Measurements from ENCODE around the gene LPAR1. TPM values are rescaled to one million over a fixed set of nuclear protein-coding genes. Genes with fewer than 3 reads are reported as not detected.

The LPAR1 gene
- total and polyA plus RNA-seq, 10 donors, result 8.1 to 63.8 (median 34.4) TPM

DNA sequence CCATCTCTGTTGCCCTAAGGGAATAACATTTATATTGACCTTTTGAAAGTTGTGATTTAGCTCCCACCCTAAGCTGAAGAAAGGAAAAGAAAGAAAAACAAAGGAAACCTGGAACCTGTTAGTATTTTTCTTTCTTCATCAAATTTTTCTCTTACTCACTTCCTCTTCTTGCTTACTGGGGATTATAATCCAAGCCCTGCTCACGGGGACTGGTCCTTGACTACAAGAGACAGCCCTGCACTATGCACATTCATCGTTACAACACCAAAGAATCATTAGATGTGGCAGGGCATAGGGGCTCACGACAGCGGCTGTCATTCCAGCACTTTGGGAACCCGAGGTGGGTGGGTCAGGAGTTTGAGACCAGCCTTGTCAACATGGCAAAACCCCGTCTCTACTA lies 37.8 kb upstream of the LPAR1 start:
- peaks cover 0 to 34% (median 0%) of the 10 kb centered on the region in 6 donors for H3K4me1 ChIP-seq
- H3K36me3 ChIP-seq, result no peaks in the 10 kb centered on the region
- TF ChIP-seq, protein P1, sequence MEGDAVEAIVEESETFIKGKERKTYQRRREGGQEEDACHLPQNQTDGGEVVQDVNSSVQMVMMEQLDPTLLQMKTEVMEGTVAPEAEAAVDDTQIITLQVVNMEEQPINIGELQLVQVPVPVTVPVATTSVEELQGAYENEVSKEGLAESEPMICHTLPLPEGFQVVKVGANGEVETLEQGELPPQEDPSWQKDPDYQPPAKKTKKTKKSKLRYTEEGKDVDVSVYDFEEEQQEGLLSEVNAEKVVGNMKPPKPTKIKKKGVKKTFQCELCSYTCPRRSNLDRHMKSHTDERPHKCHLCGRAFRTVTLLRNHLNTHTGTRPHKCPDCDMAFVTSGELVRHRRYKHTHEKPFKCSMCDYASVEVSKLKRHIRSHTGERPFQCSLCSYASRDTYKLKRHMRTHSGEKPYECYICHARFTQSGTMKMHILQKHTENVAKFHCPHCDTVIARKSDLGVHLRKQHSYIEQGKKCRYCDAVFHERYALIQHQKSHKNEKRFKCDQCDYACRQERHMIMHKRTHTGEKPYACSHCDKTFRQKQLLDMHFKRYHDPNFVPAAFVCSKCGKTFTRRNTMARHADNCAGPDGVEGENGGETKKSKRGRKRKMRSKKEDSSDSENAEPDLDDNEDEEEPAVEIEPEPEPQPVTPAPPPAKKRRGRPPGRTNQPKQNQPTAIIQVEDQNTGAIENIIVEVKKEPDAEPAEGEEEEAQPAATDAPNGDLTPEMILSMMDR (IDR thresholded peaks at IDR 0.05 in 8 of 11, conservative IDR thresholded peaks at IDR 0.05 in 3 of 11), result no peak
- TF ChIP-seq POLR2A (IDR thresholded peaks at IDR 0.05), result no peak
- TF ChIP-seq POLR2AphosphoS5 (IDR thresholded peaks at IDR 0.05), result no peak
- WGBS, 5 donors, result 60 to 80% (median 75%) methylated on average over 6 of the region's 6 CpGs
- no peak for DNase-seq
- intact Hi-C loops (cut with DNase I; ENCODE audit: low total_unique reads), result no loop called here
- H3K4me3 ChIP-seq, result no peak overlapping the region
- peak overlapping the region in 5 of 8 donors; percentile 11 to 81 (median 72) for H3K27ac ChIP-seq
- H3K9me3 ChIP-seq, result no peaks in the 10 kb centered on the region
- no peaks in the 10 kb centered on the region for H3K27me3 ChIP-seq (replicated peaks in 1 of 7)

DNA sequence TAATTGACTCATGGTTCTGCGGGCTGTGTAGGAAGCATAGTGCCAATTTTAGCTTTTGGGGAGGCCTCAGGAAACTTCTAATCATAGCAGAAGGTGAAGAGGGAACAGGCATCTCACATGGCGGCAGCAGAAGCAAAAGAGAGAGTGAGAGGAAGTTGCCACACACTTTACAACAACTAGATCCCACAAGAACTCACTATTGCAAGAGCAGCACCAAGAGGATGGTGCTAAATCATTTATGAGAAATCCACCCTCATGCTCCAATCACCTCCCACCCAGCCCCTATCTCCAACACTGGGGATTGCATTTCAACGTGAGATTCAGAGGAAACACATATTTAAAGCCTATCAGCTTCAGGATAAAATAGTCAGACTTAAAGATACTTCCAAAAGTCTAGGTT lies 36.1 kb upstream of the LPAR1 start:
- no peak for TF ChIP-seq POLR2AphosphoS5 (IDR thresholded peaks at IDR 0.05)
- TF ChIP-seq, protein P1 (IDR thresholded peaks at IDR 0.05 in 8 of 11, conservative IDR thresholded peaks at IDR 0.05 in 3 of 11), result no peak
- DNase-seq, result no peak
- peak overlapping the region in 3 of 8 donors; percentile 15 to 81 (median 79) for H3K27ac ChIP-seq
- intact Hi-C loops (cut with DNase I; ENCODE audit: low total_unique reads), result no loop called here
- H3K4me1 ChIP-seq, result peaks cover 0 to 34% (median 0%) of the 10 kb centered on the region in 6 donors
- 44 to 82% (median 55%) methylated on average over 3 of the region's 3 CpGs for WGBS, 5 donors
- no peaks in the 10 kb centered on the region for H3K36me3 ChIP-seq
- no peaks in the 10 kb centered on the region for H3K9me3 ChIP-seq
- no peak overlapping the region for H3K4me3 ChIP-seq
- no peaks in the 10 kb centered on the region for H3K27me3 ChIP-seq (replicated peaks in 1 of 7)

DNA sequence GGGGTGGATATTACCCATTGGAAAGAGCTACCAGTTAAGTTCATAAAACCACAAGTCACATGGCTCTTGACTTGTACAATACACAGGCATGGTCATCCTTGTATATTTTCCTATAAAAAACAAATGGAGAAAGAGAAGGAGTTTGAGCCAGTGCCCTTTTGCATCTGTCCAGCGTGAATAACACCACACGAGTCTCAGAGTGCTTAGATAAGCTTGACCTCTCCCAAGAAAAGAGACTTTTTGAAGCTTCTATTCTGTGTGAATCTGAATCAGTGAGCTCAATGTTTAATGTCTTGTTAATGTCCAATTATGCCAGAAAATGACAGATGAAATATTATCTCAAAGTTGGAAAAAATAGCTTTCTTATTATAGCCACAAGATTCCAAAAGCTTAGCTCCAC lies 30.9 kb upstream of the LPAR1 start:
- 73 to 84% (median 76%) methylated on average over 2 of the region's 2 CpGs for WGBS, 5 donors
- Histone ChIP-seq H3K4me1 (peaks cover 0 to 20% (median 0%) of the 10 kb centered on the region in 6 donors), H3K9me3 (no peaks in the 10 kb centered on the region), H3K27ac (peak overlapping the region in 7 of 8 donors; percentile 46 to 69 (median 58)), H3K36me3 (no peaks in the 10 kb centered on the region), H3K27me3 (replicated peaks in 1 of 7) (no peaks in the 10 kb centered on the region), H3K4me3 (no peak overlapping the region)
- TF ChIP-seq POLR2A (IDR thresholded peaks at IDR 0.05) (no peak), POLR2AphosphoS5 (IDR thresholded peaks at IDR 0.05) (no peak)
- TF ChIP-seq, protein P1 (IDR thresholded peaks at IDR 0.05 in 8 of 11, conservative IDR thresholded peaks at IDR 0.05 in 3 of 11), result no peak
- intact Hi-C loops (cut with DNase I; ENCODE audit: low total_unique reads), result no loop called here
- DNase-seq, result no peak

DNA sequence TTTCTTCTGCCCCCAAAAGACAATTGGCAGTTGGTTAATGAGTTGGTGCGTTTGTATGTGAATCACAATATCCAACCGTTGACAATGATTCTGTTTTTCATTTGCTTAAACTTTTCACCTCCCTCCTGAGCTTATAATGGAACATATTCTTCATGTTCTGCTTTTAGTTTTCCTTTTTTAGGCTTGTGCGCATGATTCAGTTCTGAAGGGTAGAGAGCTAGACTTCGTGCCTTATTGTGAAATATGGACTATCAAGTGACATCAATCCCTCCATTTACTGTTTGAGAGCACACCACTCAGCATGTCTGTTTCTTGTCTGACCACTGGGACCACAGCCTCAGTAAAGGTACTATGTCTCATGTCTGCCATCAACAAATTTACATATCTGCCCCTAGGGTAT lies 30.5 kb upstream of the LPAR1 start:
- Histone ChIP-seq H3K4me1 (peaks cover 0 to 20% (median 0%) of the 10 kb centered on the region in 6 donors), H3K27me3 (replicated peaks in 1 of 7) (no peaks in the 10 kb centered on the region), H3K36me3 (no peaks in the 10 kb centered on the region), H3K9me3 (no peaks in the 10 kb centered on the region), H3K4me3 (no peak overlapping the region), H3K27ac (peak overlapping the region in 7 of 8 donors; percentile 46 to 69 (median 58))
- intact Hi-C loops (cut with DNase I; ENCODE audit: low total_unique reads), result no loop called here
- TF ChIP-seq, protein P1 (IDR thresholded peaks at IDR 0.05 in 8 of 11, conservative IDR thresholded peaks at IDR 0.05 in 3 of 11), result no peak
- no peak for TF ChIP-seq POLR2A (IDR thresholded peaks at IDR 0.05)
- TF ChIP-seq POLR2AphosphoS5 (IDR thresholded peaks at IDR 0.05), result no peak
- DNase-seq, result no peak
- WGBS, 5 donors, result 62 to 76% (median 68%) methylated on average over 4 of the region's 4 CpGs
